Heart left ventricle (tissue), 13 donors: ENCODE results near the gene ZNF217.

Source experiments
- CTCF ChIP-seq, 12 donors: fragments of 200-600 bp; sonication (generic) in 4 of 12; IDR thresholded peaks; one replicate each; pipeline versions ENCODE4 v1.5.0 to v1.8.0; 2018 to 2022; ENCODE audit warnings: antibody characterized with exemption in 12 of 12, mild to moderate bottlenecking in 5 of 12
- POLR2A ChIP-seq, 2 donors: fragments of 450-650 bp; IDR thresholded peaks; one replicate each; pipeline ENCODE4 v1.6.1; 2017; ENCODE audit warnings: antibody characterized with exemption in 2 of 2, mild to moderate bottlenecking in 2 of 2, moderate library complexity in 2 of 2
- donor health status: ischemic (EF 13 %, LVEDD 7.1; RV severe dilation, severe dysfunction).
- donor health status: DM: no; HTN: yes; CAD: no.
- donor health status: DM: no; HTN: no; CAD: no.
- donor health status: ischemic (EF 25% LVEDD 6.9; RV normal size, moderate dysfunction).
- donor health status: ischemic (EF 25% LVEDD 5.7; RV mildly dilated, moderate dysfunction).
- donor health status: ischemic (EF 35%, LVEDD 5.7; RV mildly dilated, moderate dysfunction).
- donor health status: nonischemic (EF 11% LVEDD 7.7; RV severe dilation, severe dysfunction).
- donor health status: DM: yes; HTN: yes; CAD: no.
- donor health status: PGD.
- donor health status: ischemic (EF 29% LVEDD 5.4; RV normal size, mild dysfunction).
- donor health status: nonischemic (EF 23%, LVEDD 6.1; RV moderate dilation, normal function).

- TF ChIP-seq CTCF (IDR thresholded peaks at IDR 0.05) (no peak), POLR2A (IDR thresholded peaks at IDR 0.05) (no peak)
These were observed 1.4 kb upstream of the ZNF217 start for GRCh38 chr20:53595018-53595378.
